Ishikawa (cell line): Measurements from ENCODE around the gene IHH.

ENCODE experiments used
- CEBPB ChIP-seq: IDR thresholded peaks from 2 replicates; pipeline ENCODE4 v1.6.1; 2012
- CREB1 ChIP-seq: IDR thresholded peaks from 2 replicates; pipeline ENCODE4 v1.6.1; 2012; ENCODE audit warnings: low read depth
- MAX ChIP-seq: IDR thresholded peaks from 2 replicates; pipeline ENCODE4 v1.6.1; 2012
- REST ChIP-seq: IDR thresholded peaks from 2 replicates; pipeline ENCODE4 v1.6.1; 2012; ENCODE audit warnings: low read depth, mild to moderate bottlenecking
- TAF1 ChIP-seq: IDR thresholded peaks from 2 replicates; pipeline ENCODE4 v1.6.1; 2012; ENCODE audit warnings: low read depth, mild to moderate bottlenecking
- TF ChIP-seq, protein P1 (sequence below): IDR thresholded peaks from 2 replicates; pipeline ENCODE4 v1.6.1; 2012

DNA sequence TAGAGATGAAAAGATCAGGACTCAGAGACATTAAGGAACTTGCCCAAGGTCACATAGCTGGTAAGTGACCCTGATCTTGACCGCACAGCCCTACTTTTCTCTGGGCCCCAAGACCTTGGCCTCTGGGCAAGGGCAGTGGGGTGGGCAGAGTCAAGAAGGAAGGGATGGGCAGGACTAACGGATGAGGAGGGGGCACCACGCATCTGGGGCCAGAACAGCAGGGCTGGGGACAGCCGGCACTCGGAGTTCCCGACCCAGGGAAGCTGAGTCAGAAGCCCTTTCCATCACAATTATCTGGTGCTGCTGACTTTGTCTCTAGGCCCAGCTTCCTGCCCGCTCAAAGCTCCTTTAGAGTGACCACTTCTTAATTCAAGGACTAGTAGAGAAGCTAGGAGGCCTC is 33.8 kb downstream of the IHH start:
- TF ChIP-seq, protein P1, sequence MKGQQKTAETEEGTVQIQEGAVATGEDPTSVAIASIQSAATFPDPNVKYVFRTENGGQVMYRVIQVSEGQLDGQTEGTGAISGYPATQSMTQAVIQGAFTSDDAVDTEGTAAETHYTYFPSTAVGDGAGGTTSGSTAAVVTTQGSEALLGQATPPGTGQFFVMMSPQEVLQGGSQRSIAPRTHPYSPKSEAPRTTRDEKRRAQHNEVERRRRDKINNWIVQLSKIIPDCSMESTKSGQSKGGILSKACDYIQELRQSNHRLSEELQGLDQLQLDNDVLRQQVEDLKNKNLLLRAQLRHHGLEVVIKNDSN = no peak
- TF ChIP-seq REST (no peak), MAX (no peak), CREB1 (no peak), TAF1 (no peak), CEBPB (no peak)
